ENCODE data around the gene IL4R.

- TF ChIP-seq CTCF (IDR thresholded peaks at IDR 0.05): no peak
- TF ChIP-seq POLR2AphosphoS5 (IDR thresholded peaks at IDR 0.05; ENCODE audit: low read depth, low read length): no peak
Measured at GRCh38 chr16:27404163-27404823, 90.5 kb downstream of the IL4R start.

Data from Panc1 (cell line).